Lung (tissue), 12 donors: ENCODE measurements around the gene COBL. TPM values are rescaled to one million over a fixed set of nuclear protein-coding genes. Genes with fewer than 3 reads are reported as not detected.

Source experiments
- ATAC-seq: fragments of 200-7000 bp; cut with Tn5 transposase; one replicate; pipeline ENCODE4 v1.9.1; 2020; ENCODE audit warnings: moderate number of reproducible peaks; ENCODE audit not compliant: insufficient read depth, low FRiP score
- DNase-seq, 3 donors: peaks; one replicate each; pipeline ENCODE4 v3.0.0-alpha.2; 2013 to 2017
- H3K27ac ChIP-seq, 2 donors: one replicate each; pipeline ENCODE4 v1.5.1; 2013; ENCODE audit warnings: mild to moderate bottlenecking in 2 of 2, moderate library complexity in 2 of 2, control low read depth in 1 of 2, inconsistent platforms in 1 of 2, low read depth in 1 of 2, low read length in 1 of 2
- H3K27me3 ChIP-seq, 3 donors: one replicate each; pipeline ENCODE4 v1.5.1; 2013; ENCODE audit warnings: low read length in 2 of 3; ENCODE audit not compliant: control insufficient read depth in 3 of 3, insufficient read depth in 3 of 3
- H3K36me3 ChIP-seq, 4 donors: one replicate each; pipeline ENCODE4 v1.5.1; 2013; ENCODE audit warnings: low read length in 4 of 4, mild to moderate bottlenecking in 1 of 4, moderate library complexity in 1 of 4; ENCODE audit not compliant: control insufficient read depth in 4 of 4, insufficient read depth in 4 of 4
- H3K4me1 ChIP-seq, 5 donors: one replicate each; pipeline ENCODE4 v1.5.1; 2013; ENCODE audit warnings: low read length in 5 of 5, mild to moderate bottlenecking in 2 of 5, moderate library complexity in 1 of 5; ENCODE audit not compliant: control insufficient read depth in 5 of 5, insufficient read depth in 5 of 5
- H3K4me3 ChIP-seq: one replicate; pipeline ENCODE4 v1.5.1; 2013; ENCODE audit warnings: mild to moderate bottlenecking, control low read depth, moderate library complexity
- H3K9ac ChIP-seq, 2 donors: one replicate each; pipeline ENCODE4 v1.5.1; 2013; ENCODE audit warnings: low read length in 2 of 2, control low read depth in 1 of 2; ENCODE audit not compliant: insufficient read depth in 1 of 2
- H3K9me3 ChIP-seq, 4 donors: one replicate each; pipeline ENCODE4 v1.5.1; 2013; ENCODE audit warnings: low read length in 3 of 4, mild to moderate bottlenecking in 1 of 4, moderate library complexity in 1 of 4; ENCODE audit not compliant: control insufficient read depth in 4 of 4, insufficient read depth in 3 of 4
- CTCF ChIP-seq: IDR thresholded peaks from 2 replicates; pipeline ENCODE4 v1.5.1; 2012; ENCODE audit warnings: mild to moderate bottlenecking; ENCODE audit errors: control extremely low read depth, extremely low read depth
- WGBS, 2 donors: extraction: QIAGEN DNeasy Blood & Tissue Kit; methylation state at CpG; one replicate each; pipeline ENCODE4 v1.1.7; 2013; 5-methylcytosine and 5-hydroxymethylcytosine counted together
- polyA plus RNA-seq, 2 donors: library from polyadenylated mRNA; stranded (reverse); fragments of 200-250 nt; gene quantifications; one replicate each; pipeline ENCODE4 v1.2.1, GENCODE V29; 2013
- total RNA-seq, 2 donors: library from RNA; depleted of rRNA in 1 of 2; stranded (reverse); fragments of >200 nt in 1 of 2; gene quantifications; one replicate each; pipeline ENCODE4 v1.2.1, GENCODE V29; 2014 to 2021
- donor health status: control.
- donor health status: control.
- donor health status: Bipolar disorder and iron deficiency.
- donor health status: healthy.
- donor health status: DM: yes; HTN: yes; CAD: no.

Gene COBL
- total and polyA plus RNA-seq, 4 donors: 6.3 to 38.1 (median 15.0) TPM

- 91% methylated on average over 8 of the region's 8 CpGs for WGBS, 2 donors
- no peak overlapping the region for H3K9ac ChIP-seq
- no peak overlapping the region for H3K27ac ChIP-seq
These were observed 7.1 kb downstream of the COBL start for GRCh38 chr7:51309361-51310130.

GRCh38 chr7:51308696-51309095, 7.9 kb downstream of the COBL start:
- TF ChIP-seq CTCF: no peak
- no peak overlapping the region for H3K9ac ChIP-seq
- H3K4me1 ChIP-seq: peaks cover 4 to 51% (median 12%) of the 10 kb centered on the region in 5 donors
- 67 to 69% methylated on average over 5 of the region's 5 CpGs for WGBS, 2 donors
- ATAC-seq (no peak), DNase-seq (no peak)
- H3K4me3 ChIP-seq: no peak overlapping the region
- no peaks in the 10 kb centered on the region for H3K36me3 ChIP-seq
- H3K27ac ChIP-seq: peak overlapping the region in 1 of 2 donors; percentile 14
- no peaks in the 10 kb centered on the region for H3K27me3 ChIP-seq
- peaks cover 0 to 2% (median 0%) of the 10 kb centered on the region in 4 donors for H3K9me3 ChIP-seq

More at GRCh38 chr7:51309361-51310130, 7.1 kb downstream of the COBL start:
- no peak for ATAC-seq
- DNase-seq: no peak
- H3K4me1 ChIP-seq: peaks cover 4 to 60% (median 12%) of the 10 kb centered on the region in 5 donors
- no peak overlapping the region for H3K4me3 ChIP-seq
- no peak for TF ChIP-seq CTCF
- no peaks in the 10 kb centered on the region for H3K36me3 ChIP-seq
- no peaks in the 10 kb centered on the region for H3K27me3 ChIP-seq
- no peaks in the 10 kb centered on the region for H3K9me3 ChIP-seq

- no peak for TF ChIP-seq CTCF
- H3K9ac ChIP-seq: no peak overlapping the region
- H3K9me3 ChIP-seq: peaks cover 0 to 2% (median 0%) of the 10 kb centered on the region in 4 donors
- no peaks in the 10 kb centered on the region for H3K36me3 ChIP-seq
- H3K27me3 ChIP-seq: no peaks in the 10 kb centered on the region
- no peak overlapping the region for H3K4me3 ChIP-seq
- ATAC-seq: peak; percentile 25
- 56 to 69% methylated on average over 4 of the region's 4 CpGs for WGBS, 2 donors
- DNase-seq: peak; percentile 55 to 92 (median 86)
- peak overlapping the region in 1 of 2 donors; percentile 14 for H3K27ac ChIP-seq
- H3K4me1 ChIP-seq: peaks cover 6 to 47% (median 12%) of the 10 kb centered on the region in 5 donors
These were observed 8.3 kb downstream of the COBL start for GRCh38 chr7:51308265-51308664.
